PC-9 (cell line): ENCODE measurements around the gene NLRC3. TPM values are rescaled to one million over a fixed set of nuclear protein-coding genes. Genes with fewer than 3 reads are reported as not detected.

Experiments used
- BruUV-seq: library from RNA; stranded (reverse); fragments of 400-500 nt; replicated peaks from 2 replicates; lab custom pipeline; 2021; lab: Mats Ljungman, UMichigan
- CTCF ChIA-PET: fragments of 300-600 bp; sonication (Branson Sonifier 250); formaldehyde crosslinking; loops from one replicate; lab custom pipeline; 2022; ENCODE audit warnings: antibody characterized with exemption; lab: Charles Lee
- POLR2A ChIA-PET: fragments of 300-600 bp; sonication (Branson Sonifier 250); formaldehyde crosslinking; loops from one replicate; lab custom pipeline; 2022; ENCODE audit warnings: antibody characterized with exemption; ENCODE audit not compliant: unreplicated experiment; lab: Charles Lee
- DNase-seq, 2 experiments: peaks; one replicate each; pipeline versions ENCODE4 v3.0.0 to v3.0.0-alpha.2; 2015 to 2022; ENCODE audit warnings: mixed read lengths in 1 of 2
- H2AFZ ChIP-seq: fragments of 200-600 bp; sonication (generic); 2 replicates; pipeline ENCODE4 v1.8.1; 2017; ENCODE audit warnings: antibody characterized with exemption
- H3F3A ChIP-seq: fragments of 200-600 bp; sonication (generic); 2 replicates; pipeline ENCODE4 v1.8.1; 2017; ENCODE audit warnings: antibody characterized with exemption, mild to moderate bottlenecking, low read depth; ENCODE audit not compliant: insufficient read depth
- H3K27ac ChIP-seq: fragments of 200-600 bp; sonication (generic); 2 replicates; pipeline ENCODE4 v1.6.1; 2016; ENCODE audit warnings: mixed run types
- H3K27me3 ChIP-seq: fragments of 200-600 bp; sonication (generic); 2 replicates; pipeline ENCODE4 v1.6.1; 2016; ENCODE audit warnings: low read depth, mixed run types; ENCODE audit not compliant: insufficient read depth
- H3K36me3 ChIP-seq: fragments of 200-600 bp; sonication (generic); 2 replicates; pipeline ENCODE4 v1.6.1; 2016; ENCODE audit warnings: low read depth, mixed run types
- H3K4me1 ChIP-seq: fragments of 200-600 bp; sonication (generic); replicated peaks from 2 replicates; pipeline ENCODE4 v1.6.1; 2016; ENCODE audit warnings: mixed run types; ENCODE audit not compliant: insufficient read depth
- H3K4me2 ChIP-seq: fragments of 200-600 bp; sonication (generic); 2 replicates; pipeline ENCODE4 v1.6.1; 2017; ENCODE audit warnings: mixed run types
- H3K4me3 ChIP-seq: fragments of 200-600 bp; sonication (generic); 2 replicates; pipeline ENCODE4 v1.6.1; 2016; ENCODE audit warnings: mixed run types
- H3K79me2 ChIP-seq: fragments of 200-600 bp; sonication (generic); 2 replicates; pipeline ENCODE4 v1.6.1; 2017; ENCODE audit warnings: low read depth, mixed run types
- H3K9me2 ChIP-seq: fragments of 200-600 bp; sonication (generic); 2 replicates; pipeline ENCODE4 v1.8.1; 2017; ENCODE audit warnings: mild to moderate bottlenecking; ENCODE audit not compliant: insufficient read depth
- H3K9me3 ChIP-seq: fragments of 200-600 bp; sonication (generic); 2 replicates; pipeline ENCODE4 v1.8.1; 2016; ENCODE audit warnings: low read depth; ENCODE audit not compliant: insufficient read depth
- H4K20me1 ChIP-seq: fragments of 200-600 bp; sonication (generic); 2 replicates; pipeline ENCODE4 v1.8.1; 2017; ENCODE audit not compliant: insufficient read depth
- CTCF ChIP-seq: fragments of 200-600 bp; sonication (generic); conservative IDR thresholded peaks from 2 replicates; pipeline ENCODE4 v1.6.1; 2017; ENCODE audit warnings: mixed run types, antibody characterized with exemption, mild to moderate bottlenecking, moderate library complexity
- intact Hi-C: fragments of 100-400 bp; cut with micrococcal nuclease; formaldehyde crosslinking; loops from one replicate; pipeline ENCODE4 v1.10.0; 2022; ENCODE audit not compliant: unreplicated experiment
- total RNA-seq: library from RNA; stranded (reverse); gene quantifications from 2 replicates; pipeline ENCODE4 v1.2.3, GENCODE V29; 2021

NLRC3 gene
- total RNA-seq, 1 experiment from 2014 or later = not detected

- no peak overlapping the region for H3K27ac ChIP-seq
- H3K4me1 ChIP-seq = peaks cover 13% of the 10 kb centered on the region
- TF ChIP-seq CTCF = no peak
- no peak for DNase-seq
- ChIA-PET CTCF (interaction anchor here (0.5 kb wide), 2 partner anchors 10 to 18 kb away, joined by 4 to 10 read pairs; no protein-coding TSS in a partner anchor), POLR2A (no interaction called here)
- H3K79me2 ChIP-seq = no peaks in the 10 kb centered on the region
- H4K20me1 ChIP-seq = no peaks in the 10 kb centered on the region; the same call in 1 of the 2 replicates
- no peaks in the 10 kb centered on the region for H3K9me3 ChIP-seq
- no peaks in the 10 kb centered on the region for H3K36me3 ChIP-seq
- intact Hi-C loops = no loop called here
- H3K4me2 ChIP-seq = no peak overlapping the region
- H3K27me3 ChIP-seq = no peaks in the 10 kb centered on the region
- no peak overlapping the region for H3K4me3 ChIP-seq
- no TSS peak for BruUV-seq
- peaks cover 16% of the 10 kb centered on the region; the same call in 1 of the 2 replicates for H3F3A ChIP-seq
- H3K9me2 ChIP-seq = no peaks in the 10 kb centered on the region
- no peak overlapping the region for H2AFZ ChIP-seq
Measured at GRCh38 chr16:3490911-3491629, 86.1 kb downstream of the NLRC3 start.

Other genes with a start within 250 kb of the NLRC3 start
- not detected in 2 replicates for gene OR2C1, start 221.5 kb downstream of the NLRC3 start, total RNA-seq
- gene ZSCAN32, start 176.4 kb downstream of the NLRC3 start, total RNA-seq = 15.5 and 16.4 TPM in 2 replicates
- 12.1 and 13.2 TPM in 2 replicates for gene ZNF174, start 176.2 kb downstream of the NLRC3 start, total RNA-seq
- gene ZNF597, start 133.9 kb downstream of the NLRC3 start, total RNA-seq = 1.5 and 1.8 TPM in 2 replicates
- gene NAA60, start 133.7 kb downstream of the NLRC3 start, total RNA-seq = 57.5 and 58.7 TPM in 2 replicates
- gene C16orf90, start 81.9 kb downstream of the NLRC3 start, total RNA-seq = not detected in 2 replicates
- 47.0 and 61.4 TPM in 2 replicates for gene CLUAP1, start 76.4 kb downstream of the NLRC3 start, total RNA-seq
- gene SLX4, start 34.2 kb upstream of the NLRC3 start, total RNA-seq = 11.5 and 13.8 TPM in 2 replicates
- gene DNASE1, start 77.3 kb upstream of the NLRC3 start, total RNA-seq = 46.8 and 63.3 TPM in 2 replicates
- gene TRAP1, start 140.1 kb upstream of the NLRC3 start, total RNA-seq = 204 and 258 TPM in 2 replicates